Glomerular visceral epithelial cell (primary cell): Measurements from ENCODE around the gene GRIA1.

Experiments used
- DNase-seq: peaks from one replicate; pipeline ENCODE4 v3.0.0-alpha.2; 2016; ENCODE audit errors: extremely low spot score

The GRIA1 gene

GRCh38 chr5:153777681-153778581, 287.5 kb downstream of the GRIA1 start:
- DNase-seq: no peak

DNA sequence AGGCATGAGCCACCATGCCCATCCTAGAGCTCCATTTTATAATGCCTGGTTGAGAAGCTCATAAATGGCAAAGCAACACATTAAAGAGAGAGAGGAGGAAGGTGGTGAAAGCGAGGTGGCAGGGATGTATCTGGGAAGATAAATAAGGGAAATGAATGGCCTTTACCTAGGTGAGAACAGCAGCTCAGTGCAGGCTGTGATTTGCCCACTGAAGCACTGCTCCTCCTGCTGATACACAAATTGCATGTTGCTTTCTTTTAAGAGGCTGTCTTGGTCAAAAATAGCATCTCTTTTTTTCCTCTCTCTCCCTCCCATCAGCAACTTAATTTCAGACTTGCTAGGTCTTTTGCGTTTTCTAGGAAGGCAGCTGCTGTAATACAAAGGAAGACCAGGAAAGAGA, 289.4 kb downstream of the GRIA1 start:
- DNase-seq: no peak

DNA sequence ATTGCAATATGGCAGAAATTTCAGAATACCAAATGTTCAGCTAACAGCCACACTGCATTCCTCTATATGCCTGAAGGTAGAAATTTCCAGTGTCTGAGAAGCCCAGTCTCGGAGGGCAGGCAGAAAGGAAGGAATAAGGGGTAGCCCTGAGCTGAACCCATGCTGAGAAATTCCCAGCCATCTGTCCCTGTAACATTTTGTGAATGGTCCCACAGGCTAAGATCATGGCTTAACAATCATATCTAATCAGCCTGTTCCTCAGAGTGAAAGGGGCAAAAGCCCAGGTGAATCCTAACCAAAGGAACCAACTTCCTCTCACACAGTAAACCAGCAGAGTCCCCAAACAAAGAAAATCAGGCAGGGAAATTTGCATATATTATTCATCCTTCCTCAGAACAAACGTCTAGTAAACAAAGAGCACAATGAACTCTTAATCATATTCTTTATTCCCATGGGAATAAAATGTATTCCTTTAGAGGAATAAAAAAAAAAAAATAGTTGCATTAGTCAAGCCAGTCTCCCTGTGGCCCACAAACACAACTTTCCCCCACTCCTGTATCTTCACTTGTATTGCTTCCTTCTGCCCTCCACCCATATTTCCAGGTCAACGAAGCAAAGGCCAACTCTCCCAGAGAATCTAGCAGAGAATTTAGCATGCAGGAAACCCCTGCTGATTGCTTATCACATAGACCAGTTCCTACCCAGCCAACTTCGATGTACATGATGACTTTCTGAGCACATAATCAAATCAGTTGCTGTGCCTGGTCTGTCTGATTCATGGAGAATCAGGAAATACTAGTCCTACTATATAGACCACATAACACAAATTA, 290.6 kb downstream of the GRIA1 start:
- DNase-seq: no peak

- no peak for DNase-seq
These were observed 292.3 kb downstream of the GRIA1 start for GRCh38 chr5:153782589-153783361.

DNA sequence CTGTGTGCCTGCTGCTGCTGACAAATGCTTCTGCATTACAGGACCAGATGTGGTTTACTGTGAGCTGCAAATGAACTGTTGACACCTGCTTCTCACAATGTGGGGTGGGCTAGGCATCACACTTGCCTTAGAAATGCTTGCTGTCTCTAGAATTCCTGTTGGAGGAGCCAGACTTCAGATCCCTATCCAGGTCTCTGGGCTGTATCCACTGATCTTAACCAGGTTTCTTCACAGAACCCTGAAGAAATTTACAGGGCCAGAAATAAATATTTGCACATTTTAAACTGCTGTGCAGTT, 292.8 kb downstream of the GRIA1 start:
- no peak for DNase-seq

DNA sequence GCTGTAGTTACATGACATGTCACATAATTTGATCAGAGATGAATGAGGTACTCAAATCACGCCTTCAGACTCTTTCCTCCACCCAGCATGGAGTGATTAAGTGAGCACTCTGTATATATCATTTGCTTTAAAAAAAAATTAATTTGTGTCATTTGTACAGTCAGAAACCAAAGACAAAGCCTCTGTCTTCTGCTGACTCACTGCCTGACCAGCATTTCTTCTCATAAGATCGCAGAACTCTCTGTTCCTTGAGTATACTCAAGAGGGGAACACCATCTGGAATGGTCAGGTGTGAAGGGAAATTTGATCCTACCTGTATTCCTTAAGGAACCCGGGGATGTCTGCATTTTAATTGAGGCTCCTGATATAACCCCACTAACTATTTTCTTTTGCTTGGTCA, 293.8 kb downstream of the GRIA1 start:
- DNase-seq: no peak

GRCh38 chr5:153791339-153791738, 300.9 kb downstream of the GRIA1 start:
- DNase-seq: no peak

DNA sequence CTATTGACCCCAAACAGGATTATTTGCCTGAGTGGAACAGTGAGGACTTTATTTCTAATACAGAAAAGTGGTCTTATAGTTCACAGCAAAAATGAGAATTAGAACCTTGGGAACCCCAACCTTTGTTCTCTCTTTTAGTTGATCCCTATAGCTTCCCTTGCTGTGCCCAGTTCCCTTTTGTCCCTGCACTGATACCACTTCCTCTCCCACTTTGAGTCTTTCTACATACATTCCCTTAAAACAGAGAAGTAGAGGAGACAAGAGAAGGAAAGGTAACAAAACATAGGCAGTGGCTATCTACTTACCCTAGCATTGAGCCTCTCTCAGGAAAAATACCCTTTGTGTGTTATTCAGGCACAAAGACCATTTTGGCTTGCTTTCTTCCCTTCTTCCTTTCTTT, 301.8 kb downstream of the GRIA1 start:
- no peak for DNase-seq

GRCh38 chr5:153793699-153794098, 303.2 kb downstream of the GRIA1 start:
- no peak for DNase-seq

- no peak for DNase-seq
These were observed 303.9 kb downstream of the GRIA1 start for GRCh38 chr5:153794327-153794726.

- DNase-seq: no peak
These were observed 306.1 kb downstream of the GRIA1 start for GRCh38 chr5:153796527-153796926.

GRCh38 chr5:153797484-153797883, 307.0 kb downstream of the GRIA1 start:
- no peak for DNase-seq

- no peak for DNase-seq
These were observed 308.4 kb downstream of the GRIA1 start for GRCh38 chr5:153798830-153799229.

DNA sequence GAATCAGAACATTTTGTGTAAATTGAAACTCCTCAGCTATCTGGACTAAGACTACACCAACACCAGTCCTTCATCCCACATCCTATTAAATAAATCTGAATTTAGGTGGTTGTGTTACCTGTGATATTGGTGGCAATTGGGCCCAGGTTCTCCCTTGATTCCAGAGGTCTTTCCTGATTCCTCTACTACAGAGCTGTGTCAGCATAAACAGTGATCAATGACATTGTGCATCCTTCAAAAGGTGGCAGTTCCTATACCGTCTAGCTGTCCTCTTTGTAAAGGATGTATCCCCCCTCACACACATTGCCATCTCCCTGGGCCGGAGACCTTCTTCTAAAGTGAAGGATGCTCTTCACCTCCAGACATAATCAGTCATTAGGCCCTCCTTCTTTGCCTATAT, 309.0 kb downstream of the GRIA1 start:
- no peak for DNase-seq

- no peak for DNase-seq
These were observed 311.8 kb downstream of the GRIA1 start for GRCh38 chr5:153802050-153802821.

DNA sequence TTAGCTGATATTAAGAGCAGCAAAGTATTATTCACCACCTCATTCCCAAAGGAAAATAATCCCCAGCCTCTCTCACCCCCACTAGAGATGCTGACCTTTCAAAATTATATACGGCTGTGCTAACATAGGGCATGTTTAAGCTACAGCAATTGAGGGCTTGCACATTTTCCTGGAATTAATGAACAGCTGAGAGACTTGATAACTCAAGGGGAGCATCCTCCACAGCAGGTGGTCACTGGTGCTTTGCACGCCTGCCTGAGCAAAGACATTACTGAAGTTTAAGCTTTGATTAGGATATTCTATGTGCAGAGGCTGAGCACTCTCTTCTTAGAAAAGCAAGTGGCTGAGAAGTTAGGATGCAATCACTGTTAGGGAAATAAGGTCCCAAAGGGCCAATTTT, 317.3 kb downstream of the GRIA1 start:
- DNase-seq: no peak

DNA sequence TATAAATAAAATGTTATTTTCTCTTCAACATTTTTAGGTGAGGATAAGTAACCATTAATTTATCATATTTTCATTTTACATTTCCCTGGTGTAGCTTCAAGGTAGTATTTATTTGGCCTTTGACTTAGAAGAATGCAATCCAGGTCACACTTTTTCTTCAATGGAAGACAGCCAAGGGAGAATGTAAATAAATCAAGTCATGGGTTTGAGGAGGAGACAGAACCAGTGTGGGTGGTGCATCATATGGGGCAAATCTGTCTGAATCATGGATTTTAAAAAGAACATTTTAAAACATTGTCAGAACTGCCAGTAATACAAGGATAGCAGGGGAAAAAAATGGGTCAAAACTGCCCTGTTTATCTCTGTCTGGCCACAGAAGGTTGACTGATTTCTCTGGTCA, 318.7 kb downstream of the GRIA1 start:
- no peak for DNase-seq

GRCh38 chr5:153813901-153814300, 323.4 kb downstream of the GRIA1 start:
- DNase-seq: no peak

- DNase-seq: no peak
These were observed 326.4 kb downstream of the GRIA1 start for GRCh38 chr5:153816870-153817269.

- no peak for DNase-seq
These were observed 328.2 kb downstream of the GRIA1 start for GRCh38 chr5:153818626-153819025.

- no peak for DNase-seq
These were observed 332.6 kb downstream of the GRIA1 start for GRCh38 chr5:153823036-153823435.

DNA sequence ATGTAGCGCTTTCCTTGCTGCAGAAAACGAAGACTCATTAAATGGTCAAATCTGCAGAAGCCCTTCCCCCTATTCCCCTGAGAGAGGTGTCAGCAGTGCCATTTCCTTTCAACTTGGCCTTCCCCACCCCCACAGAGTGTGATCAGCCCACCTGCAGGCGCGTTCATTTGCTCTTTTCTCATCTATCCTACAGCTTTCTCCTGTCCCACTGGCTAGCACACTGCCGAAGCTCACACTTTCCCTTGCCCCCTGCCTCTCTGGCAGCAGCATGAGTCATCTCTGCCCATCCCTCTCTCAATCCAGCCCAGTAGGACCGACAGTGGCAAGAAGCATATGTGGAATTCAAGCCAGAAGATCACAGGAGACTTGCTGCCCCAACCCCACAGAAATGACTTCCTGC, 334.4 kb downstream of the GRIA1 start:
- DNase-seq: no peak
